ENCODE measurements around the gene SETD5. TPM values are rescaled to one million over a fixed set of nuclear protein-coding genes. Genes with fewer than 3 reads are reported as not detected.

The SETD5 gene
- total RNA-seq, 2 experiments from 2014 or later, result 118 to 128 TPM

GRCh38 chr3:9406856-9407626 lies 9.6 kb downstream of the SETD5 start:
- POLR2A ChIA-PET, result interaction anchor here (0.6 to 1.0 kb wide), 2 partner anchors 44 to 443 kb away, joined by 3 to 5 read pairs; partner anchors contain the start of gene THUMPD3
- ATAC-seq (no peak), DNase-seq (no peak)
- Mint-ChIP-seq H3K36me3 (ENCODE audit: low read depth) (peaks cover 28% of the 10 kb centered on the region), H3K9me3 (no peaks in the 10 kb centered on the region), H3K27ac (no peak overlapping the region), H3K4me3 (no peak overlapping the region), H3K4me1 (ENCODE audit: low read depth) (peaks cover 71% of the 10 kb centered on the region), H3K27me3 (no peaks in the 10 kb centered on the region)
- TF ChIP-seq CTCF (IDR thresholded peaks at IDR 0.05), result no peak
- intact Hi-C loops (cut with micrococcal nuclease), result no loop called here
- CTCF ChIA-PET, result no interaction called here

- POLR2A ChIA-PET, result interaction anchor here (1.0 kb wide), 1 partner anchor 8 kb away, joined by 4 read pairs; no protein-coding TSS in a partner anchor
- DNase-seq (no peak), ATAC-seq (no peak)
- Mint-ChIP-seq H3K36me3 (ENCODE audit: low read depth) (peaks cover 28% of the 10 kb centered on the region), H3K27me3 (no peaks in the 10 kb centered on the region), H3K4me3 (no peak overlapping the region), H3K27ac (no peak overlapping the region), H3K4me1 (ENCODE audit: low read depth) (peaks cover 70% of the 10 kb centered on the region), H3K9me3 (no peaks in the 10 kb centered on the region)
- CTCF ChIA-PET, result interaction anchor here (1.1 kb wide), 1 partner anchor 9 kb away, joined by 4 read pairs; no protein-coding TSS in a partner anchor
- no peak for TF ChIP-seq CTCF (IDR thresholded peaks at IDR 0.05)
- intact Hi-C loops (cut with micrococcal nuclease), result no loop called here
Observed at GRCh38 chr3:9408061-9408460, 10.6 kb downstream of the SETD5 start.

GRCh38 chr3:9408546-9408945 lies 11.1 kb downstream of the SETD5 start:
- H3K4me1 Mint-ChIP-seq (ENCODE audit: low read depth), result peaks cover 67% of the 10 kb centered on the region
- no peak overlapping the region for H3K27ac Mint-ChIP-seq
- peaks cover 31% of the 10 kb centered on the region for H3K36me3 Mint-ChIP-seq (ENCODE audit: low read depth)
- ATAC-seq, result no peak
- H3K27me3 Mint-ChIP-seq, result no peaks in the 10 kb centered on the region
- H3K4me3 Mint-ChIP-seq, result no peak overlapping the region
- ChIA-PET POLR2A (interaction anchor here (1.0 kb wide), 1 partner anchor 9 kb away, joined by 4 read pairs; no protein-coding TSS in a partner anchor), CTCF (interaction anchor here (1.1 kb wide), 1 partner anchor 9 kb away, joined by 4 read pairs; no protein-coding TSS in a partner anchor)
- TF ChIP-seq CTCF (IDR thresholded peaks at IDR 0.05), result no peak
- intact Hi-C loops (cut with micrococcal nuclease), result no loop called here
- DNase-seq, result no peak
- H3K9me3 Mint-ChIP-seq, result peaks cover 2% of the 10 kb centered on the region

- no peak for TF ChIP-seq CTCF (IDR thresholded peaks at IDR 0.05)
- intact Hi-C loops (cut with micrococcal nuclease), result no loop called here
- DNase-seq (no peak), ATAC-seq (peak; percentile 60)
- Mint-ChIP-seq H3K4me1 (ENCODE audit: low read depth) (peaks cover 63% of the 10 kb centered on the region), H3K27me3 (no peaks in the 10 kb centered on the region), H3K27ac (peak overlapping the region; percentile 58), H3K4me3 (no peak overlapping the region), H3K9me3 (peaks cover 2% of the 10 kb centered on the region), H3K36me3 (ENCODE audit: low read depth) (peaks cover 35% of the 10 kb centered on the region)
- ChIA-PET CTCF (interaction anchor here (1.5 kb wide), 1 partner anchor 9 kb away, joined by 3 read pairs; no protein-coding TSS in a partner anchor), POLR2A (interaction anchor here (0.7 to 1.2 kb wide), 2 partner anchors 14 to 47 kb away, joined by 3 read pairs; partner anchors contain the start of gene THUMPD3)
Observed at GRCh38 chr3:9409981-9410854, 12.8 kb downstream of the SETD5 start.
